Non-pigmented ciliary epithelial cell (primary cell): Measurements from ENCODE around the gene ACSS1.

Experiments
- DNase-seq: peaks from one replicate; pipeline ENCODE4 v3.0.0-alpha.2; 2010; ENCODE audit warnings: low read depth

The ACSS1 gene

DNA sequence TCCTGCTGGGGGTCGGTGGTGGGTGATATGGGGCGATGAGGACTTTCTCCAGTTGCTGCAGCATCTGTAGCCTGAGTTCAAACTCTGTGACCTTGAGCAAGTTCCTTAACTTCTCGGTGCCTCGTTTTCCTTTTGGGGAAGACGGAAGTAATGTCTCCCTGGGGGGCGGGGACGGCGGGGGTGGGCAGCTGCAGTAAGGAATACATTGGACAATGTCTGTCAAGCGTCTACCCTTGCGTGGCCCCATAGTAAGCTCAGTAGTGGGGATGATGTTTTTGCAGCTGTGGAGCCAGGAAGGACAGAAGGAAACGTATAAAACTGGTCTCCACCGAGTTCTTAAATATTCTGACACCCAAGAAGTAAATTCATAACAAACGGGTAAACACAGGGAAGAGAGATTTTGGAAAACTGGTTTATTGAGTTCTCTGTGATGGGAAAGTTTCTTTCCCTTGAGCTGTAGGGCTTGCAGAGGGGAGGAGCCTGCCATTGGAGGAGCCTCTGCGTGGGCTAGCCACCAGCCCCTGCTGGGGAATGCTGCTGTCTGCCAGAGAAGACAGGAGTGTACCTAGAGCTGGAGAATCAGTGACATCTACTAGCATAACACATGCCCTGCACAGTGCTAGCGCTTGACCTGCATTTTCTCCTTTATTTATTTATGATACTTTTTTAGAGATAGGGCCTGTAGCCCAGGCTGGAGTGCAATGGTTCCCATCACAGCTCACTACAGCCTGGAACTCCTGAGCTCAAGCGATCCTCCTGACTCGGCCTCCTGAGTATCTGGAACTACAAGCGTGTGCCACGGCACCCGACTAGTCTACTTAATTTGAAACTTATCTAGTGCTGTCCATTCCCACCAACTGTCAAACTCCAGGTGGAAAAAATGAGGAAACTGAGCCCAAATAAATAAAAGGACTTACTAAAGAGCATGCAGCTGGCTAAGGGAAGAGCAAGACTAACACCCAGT is 1.2 kb upstream of the ACSS1 start:
- no peak for DNase-seq

DNA sequence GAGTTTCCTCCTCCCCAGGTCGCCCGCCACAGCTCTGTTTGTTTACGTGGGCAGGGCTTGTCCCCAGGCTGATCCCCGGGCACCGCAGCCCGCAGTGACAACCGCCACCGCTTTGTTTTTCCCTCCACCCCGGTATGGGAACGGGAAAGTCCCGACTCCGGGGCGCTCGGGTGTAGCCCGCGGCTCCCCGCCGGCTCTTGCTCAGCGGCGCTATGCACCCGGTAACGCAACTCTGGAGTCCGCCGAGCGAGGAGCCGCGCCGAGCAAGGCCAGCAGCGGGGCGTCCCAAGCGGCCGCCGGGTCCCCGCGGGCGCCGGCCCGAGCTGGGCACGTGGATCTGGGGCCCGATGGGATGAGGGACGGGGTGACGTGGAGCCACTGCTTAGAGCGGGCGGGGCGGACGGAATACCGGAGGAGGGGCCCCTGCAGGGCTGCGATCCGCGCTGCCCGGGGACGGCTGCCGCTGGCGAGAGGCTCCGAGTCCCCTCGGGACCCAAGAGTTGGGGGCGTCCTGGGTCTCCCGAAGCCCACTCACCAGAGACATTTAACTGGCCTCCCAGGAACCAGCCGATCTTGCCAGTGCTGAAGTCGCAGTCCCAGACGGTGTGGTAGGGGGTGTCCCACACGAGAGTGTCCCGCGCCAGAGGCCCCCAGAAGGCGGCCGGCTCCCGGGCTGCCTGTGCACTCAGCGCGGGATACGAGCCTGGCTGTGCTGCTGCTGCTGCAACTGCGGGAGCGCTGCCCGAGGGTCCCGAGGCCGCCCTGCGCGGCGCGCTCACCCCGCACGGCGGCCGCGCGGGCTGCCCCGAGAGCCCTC is 497 bp downstream of the ACSS1 start:
- DNase-seq: no peak

DNA sequence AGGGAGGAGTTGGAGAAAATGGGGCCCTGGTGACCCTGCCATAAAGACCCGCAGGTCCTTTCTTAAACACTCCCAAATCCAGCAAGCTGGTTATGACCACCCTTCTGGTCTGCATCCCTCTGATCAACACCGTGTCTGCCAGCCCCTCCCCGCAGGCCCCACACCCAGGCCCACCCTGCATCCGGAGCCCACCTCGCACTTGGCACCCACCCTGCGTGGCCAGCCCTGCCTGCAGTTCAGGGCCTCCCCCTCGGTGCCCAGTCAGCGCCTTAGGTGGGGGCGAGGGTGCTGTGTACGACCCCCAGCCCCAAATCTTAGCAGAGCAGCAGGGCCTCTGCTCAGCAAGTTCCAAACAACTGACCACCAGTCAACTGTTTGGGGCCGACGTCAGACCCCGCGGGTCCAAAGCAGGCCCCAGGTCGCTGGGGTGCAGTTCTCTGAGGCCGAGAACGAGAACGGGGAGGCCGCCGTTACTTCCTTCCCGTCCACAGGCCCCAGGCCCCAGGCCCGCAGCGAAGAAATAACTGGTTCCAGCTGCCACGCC is 1.2 kb downstream of the ACSS1 start:
- DNase-seq: no peak

DNA sequence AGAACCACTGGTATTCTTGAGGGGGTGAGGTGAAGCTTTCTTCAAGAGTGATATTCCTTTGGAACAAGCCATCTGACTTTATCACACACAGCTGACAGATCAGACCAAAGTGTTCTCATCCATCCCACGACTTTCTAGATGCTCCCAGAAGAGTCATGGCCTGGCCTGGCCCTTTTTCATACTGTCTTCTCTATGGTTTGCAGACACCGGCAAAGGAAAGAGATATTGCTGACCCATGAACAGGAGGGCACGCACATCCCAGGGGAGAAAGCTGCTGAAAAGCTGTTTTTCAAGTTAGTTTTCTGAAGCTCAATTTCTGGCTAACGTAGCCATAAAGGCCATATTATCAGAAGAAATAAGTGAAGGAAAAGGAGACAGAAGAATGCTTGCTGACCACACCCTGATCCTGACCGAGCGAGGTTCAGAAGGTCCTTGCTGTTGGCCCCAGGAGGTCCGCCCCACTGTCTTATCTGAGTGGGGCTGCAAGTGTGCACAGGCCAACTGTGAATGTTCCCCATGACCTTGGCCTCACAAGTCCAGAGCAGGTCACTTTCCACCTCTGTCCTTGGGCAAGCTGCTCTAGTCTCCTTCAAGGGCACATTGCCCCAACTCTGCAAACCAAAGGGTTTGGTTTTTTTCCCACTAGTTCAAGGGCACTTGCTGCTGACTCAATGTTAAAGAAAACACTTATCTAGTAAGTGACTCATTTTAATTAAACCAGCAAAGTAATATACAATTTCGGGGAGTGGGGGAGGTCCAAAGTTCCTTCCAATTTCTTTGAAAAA is 2.0 kb downstream of the ACSS1 start:
- DNase-seq: no peak

DNA sequence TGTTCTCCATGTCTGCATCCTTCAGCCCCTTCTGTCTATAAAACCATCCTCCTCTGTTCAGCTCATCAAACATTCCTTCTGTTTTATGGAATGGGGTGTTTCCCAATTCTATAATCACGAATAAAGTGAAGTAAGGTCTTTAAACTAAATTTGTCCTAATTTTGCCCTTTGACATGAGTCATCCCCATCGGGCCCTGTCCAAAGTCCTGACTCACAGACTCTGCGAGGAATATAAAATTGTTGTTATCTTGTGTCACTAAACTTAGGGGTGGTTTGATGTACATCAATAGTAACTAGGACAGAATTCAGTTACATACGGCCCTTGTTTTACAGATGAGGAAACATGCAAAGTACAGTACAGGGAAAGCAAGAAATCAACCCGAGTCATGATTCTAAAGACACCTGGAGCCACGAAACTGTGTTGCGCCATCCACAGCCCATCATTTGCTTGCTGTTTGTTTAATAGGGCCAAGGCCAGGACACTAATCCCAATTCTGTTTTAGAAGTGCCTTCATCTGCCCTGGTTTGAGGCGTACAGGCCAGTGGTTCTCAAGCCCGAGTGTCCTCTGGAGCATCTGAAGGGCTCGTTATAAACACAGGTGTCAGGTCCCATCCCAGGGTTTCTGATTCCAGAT is 2.8 kb downstream of the ACSS1 start:
- no peak for DNase-seq

DNA sequence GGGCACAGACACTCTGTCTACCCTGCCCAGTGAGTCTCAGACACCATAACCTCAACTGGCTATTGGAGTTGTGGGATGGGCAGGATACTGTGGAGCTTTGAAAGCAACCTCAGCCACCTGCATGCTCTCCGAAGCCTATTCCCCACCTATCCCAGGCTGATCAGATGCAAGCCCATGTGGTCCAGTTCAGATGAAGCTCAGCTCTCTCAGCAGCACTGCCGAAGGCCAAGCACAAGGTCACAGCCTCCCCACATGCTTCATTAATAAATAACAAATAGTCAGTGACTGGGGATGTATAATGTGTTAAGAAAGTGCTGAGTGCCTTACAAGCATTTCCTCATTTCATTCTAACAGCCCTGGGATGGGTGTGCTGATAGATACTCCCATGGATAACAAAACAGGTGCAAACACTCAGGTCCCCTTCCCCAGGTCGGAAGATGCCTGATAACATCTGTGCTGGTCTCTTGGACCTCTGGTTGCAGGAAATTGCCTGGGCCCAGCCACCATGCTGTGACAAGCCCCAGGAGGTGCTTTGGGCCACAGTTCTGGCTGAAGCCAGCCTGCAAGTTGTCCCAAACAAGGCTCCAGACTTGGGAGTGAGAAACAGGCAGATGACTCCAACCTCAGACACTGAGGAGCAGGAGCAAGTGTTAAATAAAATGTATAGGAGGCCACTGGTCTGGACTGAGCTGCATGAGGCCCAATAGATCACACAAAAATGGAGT is 3.7 kb downstream of the ACSS1 start:
- DNase-seq: no peak

DNA sequence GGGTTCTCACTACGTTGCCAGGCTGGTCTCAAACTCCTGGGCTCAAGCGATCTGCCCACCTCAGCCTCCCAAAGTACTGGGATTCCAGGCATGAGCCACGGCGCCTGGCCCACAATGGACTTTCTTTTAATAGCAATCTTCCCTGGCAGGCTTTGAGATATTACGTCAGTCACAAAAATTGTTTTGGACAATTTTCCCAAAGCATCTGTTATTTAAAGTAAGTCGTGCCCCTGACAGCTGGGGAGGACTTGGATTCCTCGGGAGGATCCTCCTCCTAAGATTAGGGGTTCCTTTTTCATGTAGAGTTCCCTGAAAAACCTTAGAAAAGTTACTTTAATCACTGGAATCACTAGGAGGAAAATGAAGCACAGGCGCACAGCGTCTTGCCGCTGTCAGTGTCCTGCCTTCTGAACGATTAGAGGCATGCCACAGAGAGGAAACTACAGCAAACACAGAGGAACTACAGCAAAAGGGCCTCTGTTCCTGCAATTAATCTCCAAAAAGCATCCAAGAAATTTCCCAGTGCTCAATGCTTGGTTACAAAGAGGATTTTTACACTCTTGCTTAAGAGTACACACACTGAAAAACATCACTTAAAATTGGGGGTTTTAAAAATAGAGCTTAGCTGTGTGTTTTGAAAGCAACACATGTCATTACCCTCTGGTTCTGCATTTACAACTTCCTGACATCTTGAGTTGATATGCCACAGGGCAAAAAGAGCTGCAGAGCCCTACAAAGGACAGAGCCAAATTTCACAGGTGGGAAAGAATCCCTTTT is 4.5 kb downstream of the ACSS1 start:
- no peak for DNase-seq

DNA sequence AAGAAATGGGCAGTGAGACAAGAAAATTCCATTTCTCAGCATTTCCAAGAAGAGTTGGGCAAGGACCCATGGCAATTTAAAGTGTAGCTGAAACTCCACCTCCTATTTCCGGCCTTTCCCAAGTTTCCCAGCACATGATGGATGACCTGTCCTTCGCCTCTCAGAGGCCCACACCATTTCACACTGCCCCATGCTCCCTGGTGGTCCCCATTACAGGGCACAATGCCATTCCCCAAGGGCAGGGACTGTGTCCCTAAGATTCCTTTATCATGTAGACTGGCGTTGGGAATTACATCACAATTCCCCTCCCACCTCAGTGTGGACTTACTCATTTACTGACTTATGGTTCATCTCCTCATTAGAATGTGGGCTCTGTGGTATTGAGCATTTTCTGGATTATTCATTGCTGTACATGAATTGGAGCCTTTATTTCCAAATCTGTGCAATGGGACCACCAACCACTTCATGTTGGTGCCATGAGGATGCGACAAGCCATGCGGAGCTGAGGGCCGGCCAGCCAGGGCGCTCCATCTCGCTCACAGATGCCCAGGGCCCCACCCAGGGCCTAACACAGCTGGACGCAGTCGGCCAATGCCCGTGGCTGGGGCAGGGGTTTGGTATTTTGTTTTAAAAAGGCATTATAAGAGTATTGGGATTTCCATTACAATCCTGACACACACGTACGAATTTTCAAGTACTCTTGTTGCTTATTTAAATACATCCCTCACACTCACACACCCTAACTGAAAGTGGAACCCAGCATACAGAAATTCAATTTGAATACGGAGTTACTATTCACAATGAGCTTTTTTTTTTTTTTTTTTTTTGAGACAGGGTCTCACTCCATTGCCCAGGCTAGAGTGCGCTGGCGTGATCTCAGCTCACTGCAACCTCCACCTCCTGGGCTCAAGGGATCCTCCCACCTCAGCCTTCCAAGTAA is 5.4 kb downstream of the ACSS1 start:
- no peak for DNase-seq

DNA sequence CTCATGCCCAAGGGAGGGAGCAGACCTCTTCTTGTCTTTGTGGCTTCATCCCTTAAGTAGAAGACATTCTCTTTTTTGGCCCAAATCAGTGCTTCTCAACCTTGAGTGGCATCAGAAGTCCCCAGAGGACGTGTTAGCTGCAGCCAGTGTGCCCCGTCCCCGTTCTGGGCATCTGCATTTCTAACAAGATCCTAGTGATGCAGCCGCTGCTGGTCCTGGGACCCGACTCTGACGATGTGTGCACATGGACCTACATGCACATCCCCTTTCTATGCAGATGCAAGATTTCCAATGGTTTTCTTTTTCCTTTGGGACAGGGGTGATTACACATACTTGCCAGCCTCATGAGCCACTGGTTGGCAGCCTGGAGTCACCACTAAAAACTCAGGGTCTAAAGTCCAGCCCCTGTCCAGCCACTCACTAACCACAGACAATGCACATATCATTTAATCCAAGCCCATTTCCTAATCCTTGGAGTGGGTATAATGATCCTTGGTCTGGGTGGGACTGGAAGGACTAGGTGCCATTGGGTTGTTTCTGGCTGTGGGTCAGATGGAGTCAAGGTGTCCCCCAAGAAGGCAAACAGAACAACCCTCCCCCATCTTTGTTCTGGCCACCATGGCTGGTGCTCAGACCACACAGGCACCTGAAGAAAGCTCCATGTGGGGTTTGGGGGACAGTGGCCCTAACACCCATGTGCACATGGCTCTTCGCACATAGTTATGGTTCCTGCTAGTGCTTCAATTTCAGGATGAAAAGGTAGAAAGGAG is 6.4 kb downstream of the ACSS1 start:
- DNase-seq: no peak

DNA sequence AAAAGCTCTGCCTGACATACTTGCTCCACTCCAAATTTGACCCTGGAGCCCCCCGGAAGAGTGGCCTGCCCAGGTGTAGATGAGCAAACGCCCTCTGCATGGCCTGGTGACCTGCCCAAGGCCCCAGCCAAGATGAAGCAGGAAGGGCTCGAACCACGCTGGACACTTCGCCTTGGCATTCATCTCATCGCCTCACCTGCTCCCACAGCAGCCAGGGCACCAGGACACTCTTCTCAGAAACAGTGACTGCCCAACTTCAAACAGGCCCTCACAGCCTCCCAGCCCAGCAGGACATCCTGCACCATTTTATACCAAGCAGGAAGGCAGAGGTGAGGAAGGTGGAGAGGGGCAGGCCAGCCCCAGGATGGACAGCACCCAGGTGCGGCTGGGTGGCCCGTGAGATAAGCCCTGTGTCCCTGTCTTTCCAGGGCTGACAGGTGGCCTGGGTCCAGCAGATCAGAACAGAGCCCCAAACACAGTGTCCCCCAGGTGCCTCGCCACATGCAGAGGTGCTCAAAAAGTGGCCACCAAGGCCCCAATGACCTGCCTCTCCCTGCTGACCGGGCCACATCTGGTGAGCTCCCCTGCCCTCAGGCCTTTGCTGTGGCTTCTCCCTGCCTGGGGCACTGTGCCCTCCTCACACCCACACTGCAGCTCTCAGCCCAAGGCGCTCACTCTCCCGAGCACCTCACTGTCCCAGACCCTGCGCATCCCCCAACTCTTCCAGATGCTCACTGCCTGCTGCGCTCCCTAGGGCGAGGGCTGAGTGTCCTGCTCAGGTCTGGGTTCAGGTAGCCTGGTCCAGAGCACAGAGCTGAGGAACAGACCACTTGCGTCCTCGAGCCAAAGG is 7.2 kb downstream of the ACSS1 start:
- no peak for DNase-seq

DNA sequence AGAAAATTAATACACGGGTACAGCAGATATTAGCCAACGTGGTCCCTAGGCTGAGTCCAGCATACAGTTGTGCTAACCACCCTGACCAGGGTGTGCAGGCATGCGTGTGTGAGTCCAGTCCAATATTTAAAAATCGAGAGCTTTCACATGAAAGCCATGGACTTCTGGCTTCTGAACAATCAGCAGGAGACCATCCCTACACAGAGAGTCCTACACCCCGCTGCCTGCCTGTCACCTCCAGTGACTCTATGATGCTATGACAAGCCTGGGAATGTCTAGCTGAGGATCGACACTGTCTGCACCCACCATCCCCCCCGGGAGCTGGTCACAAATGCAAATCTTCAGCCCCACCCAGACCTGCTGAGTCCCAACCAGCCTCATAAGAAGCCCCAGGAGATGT is 7.9 kb downstream of the ACSS1 start:
- no peak for DNase-seq

DNA sequence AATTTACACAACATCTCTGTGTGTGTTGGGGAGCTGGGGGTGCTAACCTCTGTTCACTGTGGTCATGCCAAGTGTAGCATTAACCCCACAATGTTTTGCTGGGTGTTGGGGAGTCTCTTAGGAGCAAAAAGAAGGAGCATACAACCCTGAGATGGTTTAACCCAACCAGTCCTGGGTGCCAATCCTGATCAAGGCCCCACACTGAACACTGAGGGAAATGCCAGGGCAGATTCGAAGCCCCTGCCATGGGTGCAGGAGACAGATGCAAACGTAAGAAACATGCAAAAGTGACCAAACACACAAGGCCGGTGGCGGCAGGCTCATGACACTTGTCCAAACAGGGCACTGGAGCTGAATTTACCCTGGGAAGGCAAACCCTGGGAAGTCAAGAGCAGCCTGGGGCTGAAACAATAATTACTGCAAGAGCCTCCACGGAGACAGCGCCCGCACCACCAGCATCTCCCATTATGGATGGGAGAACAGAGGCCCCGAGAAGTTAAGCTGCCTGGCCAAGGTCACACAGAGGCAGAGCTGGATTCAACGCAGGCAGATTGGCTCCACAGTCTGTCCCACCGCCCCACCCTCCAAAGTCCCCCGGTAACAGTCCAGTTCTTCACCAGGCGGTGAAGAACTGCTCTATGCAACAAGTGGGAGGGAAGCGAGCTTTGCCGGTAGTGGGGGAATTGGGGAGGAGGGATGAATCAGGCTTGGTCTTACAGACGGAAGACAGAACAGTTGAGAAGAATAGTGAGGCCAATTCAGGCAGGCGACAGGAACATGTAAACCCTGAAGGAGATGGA is 8.5 kb downstream of the ACSS1 start:
- DNase-seq: no peak

DNA sequence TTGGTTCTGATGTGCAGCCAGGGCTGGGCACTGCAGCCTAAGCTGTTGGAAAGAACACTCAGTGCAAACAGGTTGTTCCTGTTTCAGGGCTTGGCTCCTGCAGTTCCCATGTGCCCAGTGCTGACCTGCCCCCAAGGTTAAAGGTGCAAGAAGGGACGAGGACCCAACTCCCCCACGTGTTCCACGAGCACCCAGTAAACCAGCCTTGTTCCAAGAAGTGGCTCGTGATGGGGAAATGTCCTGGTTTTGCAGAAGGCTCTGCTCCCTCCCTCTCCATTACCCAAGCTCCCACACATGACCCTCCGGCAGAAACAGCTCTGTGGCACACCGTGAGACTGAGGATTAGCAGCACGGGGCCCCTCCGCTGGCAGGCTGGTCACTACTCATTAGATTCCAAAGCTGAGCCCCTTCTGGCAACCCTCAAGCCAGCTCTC is 9.4 kb downstream of the ACSS1 start:
- no peak for DNase-seq

DNA sequence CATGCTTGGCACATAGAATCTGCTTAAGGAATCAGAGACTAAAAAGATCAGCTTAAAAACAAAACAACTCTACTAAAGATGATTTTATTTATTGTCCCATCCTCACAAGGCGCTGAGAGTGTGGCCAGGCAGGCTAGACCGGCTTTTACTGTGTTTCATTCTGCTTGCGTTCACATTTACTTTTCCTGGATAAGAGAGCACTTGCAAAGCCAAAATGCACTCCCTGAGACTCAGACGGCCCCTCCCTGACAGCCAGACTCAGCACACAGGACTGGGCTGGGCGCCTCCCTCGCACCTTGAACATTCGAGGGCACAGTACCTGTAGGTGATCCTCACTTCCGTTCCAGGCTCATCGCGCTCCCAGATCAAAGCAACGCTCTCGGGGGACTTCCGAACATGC is 10.2 kb downstream of the ACSS1 start:
- DNase-seq: no peak

DNA sequence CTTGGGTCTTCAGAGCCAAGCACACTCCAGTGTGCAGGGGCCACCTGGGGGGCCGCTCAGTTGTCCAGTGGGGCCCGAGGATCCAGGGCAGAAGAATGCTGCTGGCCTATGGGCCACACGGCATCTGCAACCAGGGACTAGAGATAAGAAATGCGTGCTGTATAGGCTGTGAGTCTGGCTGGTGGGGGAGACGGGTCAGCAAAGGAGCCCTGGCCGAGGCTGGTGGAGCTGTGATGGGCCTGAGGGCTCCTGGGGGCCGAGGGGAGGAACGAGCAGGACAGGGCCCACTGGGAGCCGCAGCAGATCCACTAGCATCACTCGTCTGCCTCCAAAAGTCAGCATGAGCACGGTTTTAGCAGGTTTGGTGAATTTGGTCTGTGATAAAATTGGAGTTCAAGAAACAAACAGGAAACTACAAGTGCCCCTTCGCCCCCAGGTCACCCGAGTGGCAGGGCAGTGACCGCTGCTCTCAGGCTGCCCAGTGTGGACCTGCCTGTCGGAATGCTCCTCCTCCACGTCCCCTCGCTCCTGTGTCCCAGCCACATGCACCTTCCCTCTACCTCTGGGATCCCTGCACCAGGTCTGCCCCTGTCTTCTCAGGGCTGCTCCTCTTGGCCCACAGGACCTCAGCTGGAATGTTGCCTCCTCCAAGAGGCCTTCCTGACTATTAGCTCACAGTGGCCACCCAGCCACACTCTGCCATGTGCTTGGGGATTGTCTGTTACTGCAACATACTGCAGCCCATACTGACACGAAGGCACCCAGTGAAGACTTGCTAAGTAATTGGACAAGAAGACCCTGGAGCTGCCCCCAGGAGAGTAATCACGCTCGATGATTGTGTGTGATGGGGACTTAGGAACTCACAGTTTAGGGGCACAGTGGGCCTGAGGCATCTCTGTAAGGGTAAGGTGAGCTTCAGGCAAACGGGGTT is 10.9 kb downstream of the ACSS1 start:
- DNase-seq: no peak
